HPDE6-E6E7 (cell line): ENCODE measurements around the gene MGMT.

Experiments used
- DNase-seq: peaks from one replicate; pipeline ENCODE4 v3.0.0; 2011; ENCODE audit warnings: missing footprints; ENCODE audit errors: extremely low spot score

MGMT gene

GRCh38 chr10:129760416-129760815, 293.4 kb downstream of the MGMT start:
- no peak for DNase-seq

GRCh38 chr10:129761197-129761972, 294.3 kb downstream of the MGMT start:
- DNase-seq: no peak

- DNase-seq: no peak
Observed at GRCh38 chr10:129761981-129762956, 295.2 kb downstream of the MGMT start.

GRCh38 chr10:129764011-129764900, 297.2 kb downstream of the MGMT start:
- no peak for DNase-seq

- DNase-seq: no peak
Observed at GRCh38 chr10:129764901-129765663, 298.0 kb downstream of the MGMT start.

GRCh38 chr10:129765664-129766550, 298.9 kb downstream of the MGMT start:
- no peak for DNase-seq

GRCh38 chr10:129766611-129767550, 299.8 kb downstream of the MGMT start:
- DNase-seq: no peak

GRCh38 chr10:129767751-129768150, 300.7 kb downstream of the MGMT start:
- no peak for DNase-seq

GRCh38 chr10:129768437-129769355, 301.7 kb downstream of the MGMT start:
- no peak for DNase-seq

- no peak for DNase-seq
Observed at GRCh38 chr10:129769381-129770116, 302.5 kb downstream of the MGMT start.

- DNase-seq: no peak
Observed at GRCh38 chr10:129770286-129770685, 303.2 kb downstream of the MGMT start.

- no peak for DNase-seq
Observed at GRCh38 chr10:129771024-129771423, 304.0 kb downstream of the MGMT start.

GRCh38 chr10:129771576-129771975, 304.5 kb downstream of the MGMT start:
- no peak for DNase-seq

- DNase-seq: no peak
Observed at GRCh38 chr10:129771991-129772431, 305.0 kb downstream of the MGMT start.

GRCh38 chr10:129772468-129773358, 305.7 kb downstream of the MGMT start:
- DNase-seq: no peak
